Liver (tissue), 9 donors: ENCODE measurements around the gene CFHR2. TPM values are rescaled to one million over a fixed set of nuclear protein-coding genes. Genes with fewer than 3 reads are reported as not detected.

Experiments used
- DNase-seq: peaks from one replicate; pipeline ENCODE4 v3.0.0-alpha.2; 2017; ENCODE audit warnings: low spot score
- H3K27ac ChIP-seq, 2 donors: one replicate each; pipeline ENCODE4 v1.7.0; 2013; ENCODE audit warnings: inconsistent platforms in 2 of 2, low read length in 2 of 2, control low read depth in 1 of 2, low read depth in 1 of 2, mild to moderate bottlenecking in 1 of 2
- H3K27me3 ChIP-seq, 4 donors: one replicate each; pipeline versions ENCODE4 v1.6.1 to v1.7.0; 2013; ENCODE audit warnings: low read length in 3 of 4, inconsistent platforms in 1 of 4, mild to moderate bottlenecking in 1 of 4, moderate library complexity in 1 of 4; ENCODE audit not compliant: control insufficient read depth in 4 of 4, insufficient read depth in 4 of 4
- H3K36me3 ChIP-seq, 4 donors: one replicate each; pipeline versions ENCODE4 v1.6.1 to v1.7.0; 2013; ENCODE audit warnings: low read length in 3 of 4, mild to moderate bottlenecking in 3 of 4, low read depth in 1 of 4, moderate library complexity in 1 of 4; ENCODE audit not compliant: control insufficient read depth in 4 of 4, insufficient read depth in 3 of 4
- H3K4me1 ChIP-seq, 4 donors: one replicate each; pipeline versions ENCODE4 v1.6.1 to v1.7.0; 2013; ENCODE audit warnings: low read length in 3 of 4, mild to moderate bottlenecking in 3 of 4, moderate library complexity in 1 of 4; ENCODE audit not compliant: control insufficient read depth in 4 of 4, insufficient read depth in 4 of 4
- H3K4me3 ChIP-seq, 3 donors: one replicate each; pipeline versions ENCODE4 v1.6.1 to v1.7.0; 2013; ENCODE audit warnings: low read length in 3 of 3, control low read depth in 1 of 3, low read depth in 1 of 3, mild to moderate bottlenecking in 1 of 3
- H3K9ac ChIP-seq, 2 donors: one replicate each; pipeline ENCODE4 v1.7.0; 2013; ENCODE audit warnings: low read length in 2 of 2, mild to moderate bottlenecking in 2 of 2, moderate library complexity in 2 of 2, control low read depth in 1 of 2, low read depth in 1 of 2
- H3K9me3 ChIP-seq, 4 donors: one replicate each; pipeline versions ENCODE4 v1.6.1 to v1.7.0; 2013; ENCODE audit warnings: low read length in 3 of 4; ENCODE audit not compliant: control insufficient read depth in 4 of 4
- EGR1 ChIP-seq, 2 donors: IDR thresholded peaks; 2 replicates each; pipeline ENCODE4 v1.6.1; 2016 to 2018; ENCODE audit warnings: antibody characterized with exemption in 2 of 2, low read depth in 2 of 2
- FOXA2 ChIP-seq: IDR thresholded peaks from 2 replicates; pipeline ENCODE4 v1.6.1; 2016; ENCODE audit warnings: antibody characterized with exemption
- GABPA ChIP-seq, 2 donors: IDR thresholded peaks in 1 of 2; conservative IDR thresholded peaks in 1 of 2; 2 replicates each; pipeline ENCODE4 v1.6.1; 2016; ENCODE audit warnings: antibody characterized with exemption in 2 of 2, mild to moderate bottlenecking in 1 of 2, moderate library complexity in 1 of 2
- HNF4A ChIP-seq, 2 donors: conservative IDR thresholded peaks; 2 replicates each; pipeline ENCODE4 v1.6.1; 2016; ENCODE audit warnings: antibody characterized with exemption in 2 of 2, mild to moderate bottlenecking in 2 of 2
- HNF4G ChIP-seq: IDR thresholded peaks from 2 replicates; pipeline ENCODE4 v1.6.1; 2016; ENCODE audit warnings: antibody characterized with exemption
- JUND ChIP-seq, 2 donors: IDR thresholded peaks; 2 replicates each; pipeline ENCODE4 v1.6.1; 2016; ENCODE audit warnings: antibody characterized with exemption in 2 of 2
- RAD21 ChIP-seq, 2 donors: IDR thresholded peaks; 2 replicates each; pipeline ENCODE4 v1.6.1; 2016; ENCODE audit warnings: antibody characterized with exemption in 2 of 2, mild to moderate bottlenecking in 2 of 2
- RXRA ChIP-seq, 2 donors: IDR thresholded peaks; 2 replicates each; pipeline ENCODE4 v1.6.1; 2017 to 2018; ENCODE audit warnings: antibody characterized with exemption in 2 of 2, mild to moderate bottlenecking in 1 of 2
- SP1 ChIP-seq: IDR thresholded peaks from 2 replicates; pipeline ENCODE4 v1.6.1; 2018; ENCODE audit warnings: antibody characterized with exemption, mild to moderate bottlenecking
- TAF1 ChIP-seq: conservative IDR thresholded peaks from 2 replicates; pipeline ENCODE4 v1.6.1; 2016; ENCODE audit warnings: antibody characterized with exemption, mild to moderate bottlenecking
- YY1 ChIP-seq: IDR thresholded peaks from 2 replicates; pipeline ENCODE4 v1.6.1; 2016; ENCODE audit warnings: antibody characterized with exemption, mild to moderate bottlenecking
- WGBS: extraction: QIAGEN DNeasy Blood & Tissue Kit; methylation state at CpG from one replicate; pipeline ENCODE4 v1.1.7; 2013; 5-methylcytosine and 5-hydroxymethylcytosine counted together
- polyA plus RNA-seq, 2 donors: library from polyadenylated mRNA; stranded (reverse) in 1 of 2; unstranded in 1 of 2; fragments of 200-250 nt in 1 of 2; fragments of >200 nt in 1 of 2; fragmentation: Nextera tagmentation in 1 of 2; extraction: Ambion mirVana in 1 of 2; gene quantifications; one replicate each; pipeline versions ENCODE4 v1.2.1 to v1.2.3, GENCODE V29; 2013 to 2015
- total RNA-seq, 2 donors: library from RNA; depleted of rRNA; stranded (reverse); fragments of >200 nt; gene quantifications; one replicate each; pipeline ENCODE4 v1.2.3, GENCODE V29; 2014
- TF ChIP-seq, protein P1 (sequence below): IDR thresholded peaks from 2 replicates; pipeline ENCODE4 v1.6.1; 2016; ENCODE audit warnings: antibody characterized with exemption
- TF ChIP-seq, protein P2 (sequence below): IDR thresholded peaks from 2 replicates; pipeline ENCODE4 v1.6.1; 2016; ENCODE audit warnings: antibody characterized with exemption
- TF ChIP-seq, protein P3 (sequence below): IDR thresholded peaks from 2 replicates; pipeline ENCODE4 v1.6.1; 2016; ENCODE audit warnings: antibody characterized with exemption, mild to moderate bottlenecking
- TF ChIP-seq, protein P4 (sequence below): fragments of 150-350 bp; IDR thresholded peaks from 2 replicates; pipeline ENCODE4 v1.5.1; 2017; ENCODE audit warnings: improper control_type of control experiment, low read depth, low read length; ENCODE audit not compliant: missing input control
- TF ChIP-seq, protein P5 (sequence below): IDR thresholded peaks from 2 replicates; pipeline ENCODE4 v1.6.1; 2016; ENCODE audit warnings: antibody characterized with exemption
- donor health status: healthy.
- donor health status: healthy.
- donor health status: healthy.
- donor health status: healthy.
- donor health status: healthy.

Gene CFHR2
- total and polyA plus RNA-seq, 4 donors = 153 to 483 (median 395) TPM

DNA sequence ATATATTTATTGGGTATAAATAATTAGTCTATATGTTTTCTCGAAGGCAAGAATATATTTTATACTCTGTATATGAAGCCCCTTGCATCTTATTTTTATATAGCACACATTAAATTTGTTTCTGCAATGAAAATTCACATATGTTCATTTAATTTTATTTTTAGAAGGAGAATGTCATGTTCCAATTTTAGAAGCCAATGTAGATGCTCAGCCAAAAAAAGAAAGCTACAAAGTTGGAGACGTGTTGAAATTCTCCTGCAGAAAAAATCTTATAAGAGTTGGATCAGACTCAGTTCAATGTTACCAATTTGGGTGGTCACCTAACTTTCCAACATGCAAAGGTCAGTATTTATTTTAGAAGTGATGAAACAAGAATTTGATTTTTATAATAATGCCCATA is 50.4 kb downstream of the CFHR2 start:
- no peak overlapping the region for H3K4me3 ChIP-seq
- WGBS = 84% methylated on average over 2 of the region's 2 CpGs
- H3K27me3 ChIP-seq = no peaks in the 10 kb centered on the region
- TF ChIP-seq GABPA (IDR thresholded peaks at IDR 0.05 in 1 of 2, conservative IDR thresholded peaks at IDR 0.05 in 1 of 2) = no peak
- TF ChIP-seq, protein P1, sequence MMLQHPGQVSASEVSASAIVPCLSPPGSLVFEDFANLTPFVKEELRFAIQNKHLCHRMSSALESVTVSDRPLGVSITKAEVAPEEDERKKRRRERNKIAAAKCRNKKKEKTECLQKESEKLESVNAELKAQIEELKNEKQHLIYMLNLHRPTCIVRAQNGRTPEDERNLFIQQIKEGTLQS = no peak
- no peak for TF ChIP-seq YY1
- TF ChIP-seq, protein P2, sequence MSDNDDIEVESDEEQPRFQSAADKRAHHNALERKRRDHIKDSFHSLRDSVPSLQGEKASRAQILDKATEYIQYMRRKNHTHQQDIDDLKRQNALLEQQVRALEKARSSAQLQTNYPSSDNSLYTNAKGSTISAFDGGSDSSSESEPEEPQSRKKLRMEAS = no peak
- TF ChIP-seq, protein P3, sequence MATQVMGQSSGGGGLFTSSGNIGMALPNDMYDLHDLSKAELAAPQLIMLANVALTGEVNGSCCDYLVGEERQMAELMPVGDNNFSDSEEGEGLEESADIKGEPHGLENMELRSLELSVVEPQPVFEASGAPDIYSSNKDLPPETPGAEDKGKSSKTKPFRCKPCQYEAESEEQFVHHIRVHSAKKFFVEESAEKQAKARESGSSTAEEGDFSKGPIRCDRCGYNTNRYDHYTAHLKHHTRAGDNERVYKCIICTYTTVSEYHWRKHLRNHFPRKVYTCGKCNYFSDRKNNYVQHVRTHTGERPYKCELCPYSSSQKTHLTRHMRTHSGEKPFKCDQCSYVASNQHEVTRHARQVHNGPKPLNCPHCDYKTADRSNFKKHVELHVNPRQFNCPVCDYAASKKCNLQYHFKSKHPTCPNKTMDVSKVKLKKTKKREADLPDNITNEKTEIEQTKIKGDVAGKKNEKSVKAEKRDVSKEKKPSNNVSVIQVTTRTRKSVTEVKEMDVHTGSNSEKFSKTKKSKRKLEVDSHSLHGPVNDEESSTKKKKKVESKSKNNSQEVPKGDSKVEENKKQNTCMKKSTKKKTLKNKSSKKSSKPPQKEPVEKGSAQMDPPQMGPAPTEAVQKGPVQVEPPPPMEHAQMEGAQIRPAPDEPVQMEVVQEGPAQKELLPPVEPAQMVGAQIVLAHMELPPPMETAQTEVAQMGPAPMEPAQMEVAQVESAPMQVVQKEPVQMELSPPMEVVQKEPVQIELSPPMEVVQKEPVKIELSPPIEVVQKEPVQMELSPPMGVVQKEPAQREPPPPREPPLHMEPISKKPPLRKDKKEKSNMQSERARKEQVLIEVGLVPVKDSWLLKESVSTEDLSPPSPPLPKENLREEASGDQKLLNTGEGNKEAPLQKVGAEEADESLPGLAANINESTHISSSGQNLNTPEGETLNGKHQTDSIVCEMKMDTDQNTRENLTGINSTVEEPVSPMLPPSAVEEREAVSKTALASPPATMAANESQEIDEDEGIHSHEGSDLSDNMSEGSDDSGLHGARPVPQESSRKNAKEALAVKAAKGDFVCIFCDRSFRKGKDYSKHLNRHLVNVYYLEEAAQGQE = no peak
- TF ChIP-seq HNF4A (conservative IDR thresholded peaks at IDR 0.05) = no peak
- TF ChIP-seq EGR1 (IDR thresholded peaks at IDR 0.05; ENCODE audit: low read depth in 2 of 2) = no peak
- TF ChIP-seq HNF4G = no peak
- no peak for TF ChIP-seq RXRA (IDR thresholded peaks at IDR 0.05)
- TF ChIP-seq FOXA2 = no peak
- no peak for TF ChIP-seq JUND (IDR thresholded peaks at IDR 0.05)
- TF ChIP-seq, protein P4, sequence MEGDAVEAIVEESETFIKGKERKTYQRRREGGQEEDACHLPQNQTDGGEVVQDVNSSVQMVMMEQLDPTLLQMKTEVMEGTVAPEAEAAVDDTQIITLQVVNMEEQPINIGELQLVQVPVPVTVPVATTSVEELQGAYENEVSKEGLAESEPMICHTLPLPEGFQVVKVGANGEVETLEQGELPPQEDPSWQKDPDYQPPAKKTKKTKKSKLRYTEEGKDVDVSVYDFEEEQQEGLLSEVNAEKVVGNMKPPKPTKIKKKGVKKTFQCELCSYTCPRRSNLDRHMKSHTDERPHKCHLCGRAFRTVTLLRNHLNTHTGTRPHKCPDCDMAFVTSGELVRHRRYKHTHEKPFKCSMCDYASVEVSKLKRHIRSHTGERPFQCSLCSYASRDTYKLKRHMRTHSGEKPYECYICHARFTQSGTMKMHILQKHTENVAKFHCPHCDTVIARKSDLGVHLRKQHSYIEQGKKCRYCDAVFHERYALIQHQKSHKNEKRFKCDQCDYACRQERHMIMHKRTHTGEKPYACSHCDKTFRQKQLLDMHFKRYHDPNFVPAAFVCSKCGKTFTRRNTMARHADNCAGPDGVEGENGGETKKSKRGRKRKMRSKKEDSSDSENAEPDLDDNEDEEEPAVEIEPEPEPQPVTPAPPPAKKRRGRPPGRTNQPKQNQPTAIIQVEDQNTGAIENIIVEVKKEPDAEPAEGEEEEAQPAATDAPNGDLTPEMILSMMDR = no peak
- TF ChIP-seq TAF1 = no peak
- TF ChIP-seq, protein P5, sequence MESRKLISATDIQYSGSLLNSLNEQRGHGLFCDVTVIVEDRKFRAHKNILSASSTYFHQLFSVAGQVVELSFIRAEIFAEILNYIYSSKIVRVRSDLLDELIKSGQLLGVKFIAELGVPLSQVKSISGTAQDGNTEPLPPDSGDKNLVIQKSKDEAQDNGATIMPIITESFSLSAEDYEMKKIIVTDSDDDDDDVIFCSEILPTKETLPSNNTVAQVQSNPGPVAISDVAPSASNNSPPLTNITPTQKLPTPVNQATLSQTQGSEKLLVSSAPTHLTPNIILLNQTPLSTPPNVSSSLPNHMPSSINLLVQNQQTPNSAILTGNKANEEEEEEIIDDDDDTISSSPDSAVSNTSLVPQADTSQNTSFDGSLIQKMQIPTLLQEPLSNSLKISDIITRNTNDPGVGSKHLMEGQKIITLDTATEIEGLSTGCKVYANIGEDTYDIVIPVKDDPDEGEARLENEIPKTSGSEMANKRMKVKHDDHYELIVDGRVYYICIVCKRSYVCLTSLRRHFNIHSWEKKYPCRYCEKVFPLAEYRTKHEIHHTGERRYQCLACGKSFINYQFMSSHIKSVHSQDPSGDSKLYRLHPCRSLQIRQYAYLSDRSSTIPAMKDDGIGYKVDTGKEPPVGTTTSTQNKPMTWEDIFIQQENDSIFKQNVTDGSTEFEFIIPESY = no peak
- DNase-seq = no peak
- no peak overlapping the region for H3K27ac ChIP-seq
- no peak overlapping the region for H3K9ac ChIP-seq
- H3K36me3 ChIP-seq = peaks cover 0 to 8% (median 2%) of the 10 kb centered on the region in 4 donors
- no peaks in the 10 kb centered on the region for H3K9me3 ChIP-seq
- H3K4me1 ChIP-seq = peaks cover 4 to 14% (median 8%) of the 10 kb centered on the region in 4 donors

DNA sequence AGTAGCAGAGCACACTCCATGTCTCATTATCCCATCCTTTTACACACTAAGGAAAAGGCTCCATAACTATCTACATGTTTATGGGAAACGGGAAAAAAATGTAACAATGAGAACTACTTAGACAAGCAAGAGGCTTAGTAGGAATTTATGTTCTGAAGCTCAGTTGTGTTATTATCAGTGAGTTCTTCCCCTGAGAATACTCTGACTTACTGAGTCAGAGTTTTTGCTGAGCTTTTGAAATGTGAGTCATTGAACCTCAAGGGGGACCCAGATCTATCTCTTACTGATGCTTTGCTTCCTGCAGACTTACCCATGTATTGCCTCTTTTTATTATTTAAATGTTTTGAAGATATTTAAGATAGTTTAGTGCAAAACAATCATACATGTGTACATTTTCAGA is 53.9 kb downstream of the CFHR2 start:
- no peak for DNase-seq
- Histone ChIP-seq H3K9me3 (no peaks in the 10 kb centered on the region), H3K27me3 (no peaks in the 10 kb centered on the region), H3K36me3 (peaks cover 0 to 8% (median 4%) of the 10 kb centered on the region in 4 donors), H3K9ac (no peak overlapping the region), H3K4me3 (no peak overlapping the region), H3K27ac (no peak overlapping the region), H3K4me1 (peaks cover 0 to 1% (median under 1%) of the 10 kb centered on the region in 4 donors)
- WGBS = 87% methylated on average over 1 of the region's 1 CpG
- TF ChIP-seq RAD21 (IDR thresholded peaks at IDR 0.05) (no peak), SP1 (no peak), EGR1 (IDR thresholded peaks at IDR 0.05; ENCODE audit: low read depth in 2 of 2) (no peak)
- TF ChIP-seq, protein P3 = no peak
- TF ChIP-seq, protein P4 = no peak
